HUDEP-2 (cell line): ENCODE data around the gene THBS2.
A peak's percentile ranks its signal among the peaks of the same experiment; 100 is the strongest.
"Not testable (repeated sequence)": the region's sequence is repeated elsewhere in the genome, so short reads cannot be mapped to it uniquely, and the experiment has no call there.

Source experiments
- DNase-seq, 76 experiments: peaks; one replicate each; lab custom pipeline; 2025; ENCODE audit not compliant: unreplicated experiment in 76 of 76; lab: John Stamatoyannopoulos, UW

THBS2 gene

DNA sequence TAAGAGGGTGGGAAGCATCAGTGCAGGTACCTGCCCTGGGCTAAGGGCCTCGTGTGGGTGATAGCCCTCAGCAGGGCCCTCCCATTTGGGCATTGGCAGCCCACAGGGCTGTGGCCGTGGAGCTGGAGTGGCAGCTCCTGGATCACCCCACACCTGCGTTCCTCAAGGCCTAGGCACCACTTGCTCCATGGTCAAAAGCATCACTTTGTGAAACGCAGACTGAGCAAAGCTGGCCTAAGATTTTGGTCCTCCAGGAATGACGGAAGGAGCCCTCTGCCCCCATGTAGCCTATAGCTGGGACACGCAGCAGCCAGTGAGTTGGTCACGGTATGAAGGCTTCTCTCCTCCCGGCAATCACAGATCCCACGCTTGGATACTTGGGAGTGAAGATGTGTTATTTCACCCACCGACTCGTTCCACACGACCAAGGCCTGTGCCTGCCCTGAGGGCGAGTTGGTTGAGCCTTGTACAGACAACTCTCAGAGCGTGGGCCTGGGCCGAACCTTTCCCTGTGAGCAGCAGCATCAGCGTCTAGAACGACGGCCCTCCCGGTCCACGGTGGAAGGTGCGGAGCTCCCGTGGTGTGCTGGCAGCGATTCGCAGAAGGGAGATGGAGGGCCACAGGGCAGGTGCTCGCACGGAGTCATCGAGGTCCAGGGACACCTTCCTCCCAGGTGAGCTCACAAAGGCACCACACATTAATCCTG, 39.7 kb downstream of the THBS2 start:
- DNase-seq = no peak

DNA sequence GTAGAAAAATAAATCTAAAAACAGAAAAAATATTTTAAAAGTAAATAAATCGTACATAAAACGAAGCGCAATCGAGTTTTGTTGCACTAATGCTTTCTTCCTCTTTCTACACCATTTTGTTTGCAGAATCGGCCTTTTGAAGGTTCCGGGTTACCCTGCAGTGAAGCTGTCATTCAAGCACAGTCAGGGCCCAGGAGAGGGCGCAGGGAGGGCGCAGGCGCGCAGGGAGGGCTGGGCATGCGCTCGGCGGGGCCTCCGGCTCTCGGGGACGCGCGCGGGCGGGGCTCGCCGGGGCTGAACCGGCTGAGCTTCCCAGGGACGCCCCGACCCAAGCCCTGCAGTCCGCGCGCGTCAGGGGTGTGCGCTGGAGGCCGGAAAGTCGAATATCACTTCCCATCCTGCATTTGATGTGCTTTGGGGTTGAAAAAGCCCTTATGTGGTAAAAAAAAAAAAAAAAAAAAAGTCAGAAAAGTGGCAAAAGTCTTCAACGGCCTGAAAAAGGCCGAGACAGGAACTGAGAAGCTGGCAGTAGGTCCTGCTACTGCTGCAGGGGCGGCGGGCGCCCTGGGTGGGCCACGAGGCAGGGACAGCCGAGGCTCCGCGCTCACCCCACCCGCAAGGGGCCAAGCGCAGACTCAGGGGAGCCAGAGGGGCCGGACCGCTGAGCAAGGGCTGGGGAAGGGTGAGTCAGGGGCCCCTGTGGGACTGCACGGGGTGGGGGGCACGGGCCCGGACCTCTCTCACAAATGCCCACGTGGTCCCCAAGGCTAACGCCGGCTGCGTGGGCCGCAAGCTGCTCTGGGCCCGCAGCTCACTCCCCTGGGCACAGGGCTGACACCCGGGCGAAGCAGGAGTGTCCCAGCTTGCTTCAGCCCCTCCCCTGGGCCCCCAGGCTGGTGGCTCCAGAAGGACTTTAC, 40.5 kb downstream of the THBS2 start:
- DNase-seq = peak in 74 of 76 experiments; percentile 28 to 95 (median 89)

DNA sequence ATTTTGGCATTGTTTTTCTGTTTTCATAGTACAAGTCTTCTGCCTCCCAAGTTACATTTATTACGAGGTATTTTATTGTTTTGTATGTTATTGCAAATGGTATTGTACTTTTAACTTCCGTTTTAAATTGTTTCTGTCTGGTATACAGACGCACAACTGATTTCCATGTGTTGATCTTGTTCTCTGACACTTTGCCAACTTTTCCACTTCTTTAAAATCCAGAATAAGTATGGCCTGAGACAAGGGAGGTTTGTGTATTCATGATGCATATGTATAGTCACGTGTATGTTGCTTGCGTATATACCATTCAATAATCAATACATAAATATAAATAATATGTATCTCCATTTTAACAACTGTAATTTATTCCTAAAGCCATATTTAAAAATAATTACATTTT, 41.2 kb downstream of the THBS2 start:
- peak in 2 of 76 experiments; percentile 8 to 50 for DNase-seq

DNA sequence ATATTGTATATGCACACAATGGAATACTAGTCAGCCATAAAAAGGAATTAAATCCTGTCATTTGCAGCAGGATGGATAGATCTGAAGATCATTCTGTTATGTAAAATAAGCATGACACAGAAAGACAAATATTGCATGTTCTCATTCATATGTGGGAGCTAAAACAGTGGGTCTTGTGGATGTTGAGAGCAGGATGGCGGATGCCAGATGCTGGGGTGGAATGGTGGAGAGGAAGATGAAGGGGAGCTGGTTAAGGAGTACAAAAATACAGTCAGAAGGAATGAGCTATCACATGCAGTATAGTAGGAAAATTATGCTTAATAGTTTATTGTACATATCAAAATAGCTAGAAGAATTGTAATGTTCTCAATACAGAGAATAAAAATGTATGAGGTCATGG, 41.8 kb downstream of the THBS2 start:
- no peak for DNase-seq

DNA sequence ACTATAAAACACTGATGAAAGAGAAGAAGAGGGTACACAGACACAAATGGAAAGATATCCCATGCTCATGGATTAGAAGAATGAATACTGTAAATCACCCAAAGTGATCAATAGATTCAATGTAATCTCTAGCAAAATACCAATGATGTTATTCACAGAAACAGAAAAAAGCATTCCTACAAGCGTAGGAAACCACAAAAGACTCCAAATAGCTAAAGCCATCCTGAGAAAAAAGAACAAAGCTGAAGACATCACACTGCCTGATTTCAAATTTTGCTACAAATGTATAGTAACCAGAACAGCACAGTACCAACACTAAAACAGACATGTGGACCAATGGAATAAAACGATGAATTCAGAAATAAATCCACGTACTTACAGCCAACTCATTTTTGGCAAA, 43.0 kb downstream of the THBS2 start:
- no peak for DNase-seq

DNA sequence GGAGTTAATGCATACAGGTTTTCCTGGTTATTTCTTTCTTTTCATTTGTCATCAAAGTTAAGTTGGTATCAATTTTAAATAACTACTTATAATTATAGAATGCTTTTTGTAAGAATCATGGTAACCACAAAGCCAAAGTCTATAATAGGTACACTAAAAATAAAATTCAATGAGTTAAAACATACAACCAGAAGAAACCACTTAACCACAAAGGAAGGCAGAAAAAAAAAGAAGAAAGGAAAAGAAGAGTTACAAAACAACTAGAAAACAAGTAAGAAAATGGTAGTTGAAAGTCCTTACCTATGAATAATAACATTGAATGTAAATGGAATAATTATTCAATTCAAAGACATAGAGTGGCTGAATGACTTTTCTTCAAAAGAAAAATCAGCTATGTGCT, 45.6 kb downstream of the THBS2 start:
- no peak for DNase-seq

DNA sequence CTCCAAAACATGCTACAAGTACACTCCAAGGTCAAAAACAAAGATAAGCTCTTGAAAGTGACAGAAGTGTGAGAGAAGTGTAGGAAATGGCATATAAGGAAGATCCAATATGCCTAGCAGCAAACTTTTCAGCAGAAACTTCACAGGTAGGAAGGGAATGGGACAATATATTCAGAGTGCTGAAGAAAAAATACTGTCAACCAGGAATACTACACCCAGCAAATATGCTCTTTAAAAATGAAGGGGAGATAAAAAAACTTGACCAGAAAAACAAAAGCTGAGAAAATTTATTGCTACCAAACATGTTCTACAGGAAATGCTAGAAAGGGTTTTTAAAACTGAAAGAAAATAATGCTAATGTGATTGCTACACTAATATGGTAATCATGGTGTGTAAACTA, 46.2 kb downstream of the THBS2 start:
- DNase-seq = no peak

DNA sequence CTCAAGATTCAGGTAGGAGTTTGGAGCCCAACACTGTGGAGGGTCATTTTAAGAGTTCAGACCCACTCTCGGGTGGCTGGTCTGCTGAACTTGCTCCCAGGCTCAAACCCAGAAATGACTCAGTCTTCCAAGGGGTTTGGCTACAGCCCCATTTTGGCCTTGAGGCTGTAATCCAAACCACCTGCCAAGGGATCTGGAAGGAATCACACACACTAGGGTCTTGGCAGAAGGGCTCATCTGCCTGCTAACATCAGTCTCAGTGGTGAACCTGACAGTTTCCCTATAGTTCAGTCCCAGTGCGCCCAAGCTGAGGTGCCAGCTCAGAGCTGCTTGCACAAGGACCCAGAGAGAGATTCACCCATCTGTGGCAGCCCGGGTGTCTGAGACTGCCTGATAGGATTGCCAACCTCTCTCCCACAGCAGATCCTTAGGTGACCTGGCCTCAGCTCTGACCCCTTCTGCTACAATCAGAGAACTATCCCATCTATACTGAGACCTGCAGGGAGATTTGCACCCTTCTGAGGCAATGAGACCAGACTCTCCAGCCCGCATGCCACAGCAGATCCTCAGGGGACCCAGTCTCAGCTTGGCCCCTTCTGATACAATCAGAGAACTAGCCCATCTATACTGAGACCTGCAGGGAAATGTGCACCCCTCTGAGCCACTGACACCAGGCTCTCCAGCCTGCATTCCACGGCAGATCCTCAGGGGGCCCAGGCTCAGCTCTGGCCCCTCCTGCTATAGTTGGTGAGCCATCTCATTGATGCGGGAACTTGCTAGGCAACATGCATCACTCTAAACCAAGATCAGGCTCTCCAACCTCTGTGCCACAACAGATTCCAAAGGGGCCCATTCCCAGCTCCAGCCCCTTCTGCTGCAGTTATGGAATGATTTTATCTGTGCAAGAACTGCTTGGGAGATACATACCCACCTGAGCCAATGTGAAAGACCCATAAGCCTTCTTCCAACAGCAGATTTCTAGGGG, 48.2 kb downstream of the THBS2 start:
- no peak for DNase-seq

DNA sequence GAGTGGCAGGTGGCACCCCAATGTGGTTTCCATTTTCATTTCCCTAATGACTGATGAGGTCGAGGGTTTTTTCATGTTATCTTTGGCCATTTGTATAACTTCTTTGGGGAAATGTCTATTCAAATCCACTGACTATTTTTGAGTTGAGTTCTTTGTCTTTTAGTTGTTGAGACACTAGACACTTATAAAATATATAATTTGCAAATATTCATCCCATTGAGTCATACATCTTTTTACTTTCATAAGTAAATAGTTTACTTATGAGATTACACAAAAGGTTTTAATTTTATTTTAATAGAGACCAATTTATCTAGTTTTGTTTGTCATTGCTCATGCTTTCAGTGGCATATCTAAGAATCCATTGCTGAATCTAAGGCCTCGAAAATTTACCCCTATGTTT, 49.5 kb downstream of the THBS2 start:
- no peak for DNase-seq

DNA sequence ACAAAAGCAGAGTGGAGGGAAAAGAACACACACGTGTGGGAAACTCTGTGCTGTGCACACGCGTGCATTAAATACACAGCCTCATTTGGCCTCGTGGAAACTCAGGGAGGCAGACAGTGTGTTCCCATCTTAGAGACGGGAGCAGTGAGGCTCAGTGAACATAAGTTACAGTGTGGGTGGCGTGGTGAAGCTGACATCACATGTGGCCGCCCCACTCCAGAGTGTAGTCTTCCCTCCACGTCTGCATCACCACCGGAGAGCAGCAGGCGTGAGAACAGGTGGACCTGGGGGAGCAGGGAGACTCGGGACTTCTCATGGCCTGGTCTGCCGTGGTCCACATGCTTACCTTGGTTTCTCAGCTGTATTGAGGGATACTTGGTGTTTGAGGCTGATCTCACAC, 51.7 kb downstream of the THBS2 start:
- no peak for DNase-seq

DNA sequence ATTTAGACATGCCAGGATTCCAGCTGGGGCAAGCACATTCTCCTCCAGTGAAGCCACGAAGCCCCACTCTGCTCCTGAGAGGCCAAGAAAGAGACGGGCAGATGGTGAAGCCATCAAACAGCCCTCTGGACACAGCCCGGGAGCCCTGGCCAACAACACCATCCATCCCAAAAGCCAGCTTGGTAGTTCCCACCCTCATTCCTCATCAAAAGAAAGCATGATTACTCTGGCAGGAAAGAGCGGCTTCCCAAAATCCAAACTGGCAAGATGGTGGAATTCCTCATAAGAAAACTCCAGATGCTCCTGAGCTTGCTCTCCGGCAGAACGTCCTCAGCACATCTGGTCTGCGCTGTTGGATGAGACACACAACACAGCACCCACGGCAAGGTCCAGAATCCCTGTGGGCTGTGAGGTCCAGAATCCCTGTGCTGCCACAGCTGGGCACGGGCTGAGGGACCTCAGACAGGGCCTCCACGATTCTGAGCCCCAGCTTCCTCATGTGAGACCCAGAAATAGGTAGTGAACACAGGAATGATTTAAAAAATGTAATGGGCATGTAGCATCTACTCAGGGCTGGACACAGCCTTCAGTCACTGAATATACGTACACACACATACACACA, 52.6 kb downstream of the THBS2 start:
- no peak for DNase-seq

DNA sequence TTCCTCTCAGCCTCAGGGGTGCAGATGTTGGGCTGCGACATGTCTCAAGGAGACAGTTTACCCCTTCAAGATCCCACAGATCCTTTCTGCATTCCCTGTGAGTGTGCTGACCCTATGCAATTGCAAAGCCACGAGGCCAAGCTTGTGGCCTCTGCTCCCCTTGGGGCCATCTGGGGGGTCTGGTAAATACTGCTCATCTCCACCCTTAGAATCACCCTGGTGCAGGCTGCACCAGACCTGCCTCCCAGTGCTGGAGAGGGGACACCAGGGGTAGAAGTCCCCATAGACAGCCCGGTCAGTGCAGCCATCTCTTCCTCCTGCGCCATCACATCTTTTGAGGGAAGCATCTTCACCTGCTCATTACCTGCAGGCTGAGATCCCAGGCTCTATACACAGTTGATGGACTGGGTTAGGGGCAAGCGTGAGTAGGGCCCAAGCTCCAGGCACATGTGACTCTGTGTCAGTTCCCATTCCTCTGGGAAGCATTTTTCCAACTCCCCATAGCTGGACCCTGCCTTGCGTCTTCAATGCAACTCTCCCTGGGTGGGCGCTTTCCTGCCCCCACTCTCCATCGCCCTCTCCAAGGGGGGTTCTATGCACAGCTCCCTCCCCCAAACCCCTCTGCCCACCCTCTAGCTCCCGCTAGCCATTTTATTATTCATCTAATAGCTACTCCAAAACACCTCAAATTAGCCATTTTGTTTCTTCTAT, 53.9 kb downstream of the THBS2 start:
- DNase-seq = no peak

DNA sequence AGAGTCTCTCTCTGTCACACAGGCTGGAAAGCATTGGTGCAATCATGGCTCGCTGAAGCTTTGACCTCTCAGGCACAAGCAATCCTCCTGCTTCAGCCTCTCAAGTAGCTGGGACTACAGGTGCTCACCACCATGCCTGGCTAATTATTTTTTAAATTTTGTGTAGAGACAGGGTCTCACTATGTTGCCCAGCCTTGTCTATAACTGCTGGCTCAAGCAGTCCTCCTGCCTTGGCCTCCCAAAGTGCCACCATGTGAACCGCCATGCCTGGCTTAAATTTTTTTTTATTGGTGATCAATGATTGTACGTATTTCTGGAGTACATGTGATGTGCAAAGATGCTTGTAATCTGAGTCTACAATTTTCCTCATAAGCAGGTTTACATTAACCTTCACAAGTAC, 54.8 kb downstream of the THBS2 start:
- no peak for DNase-seq

DNA sequence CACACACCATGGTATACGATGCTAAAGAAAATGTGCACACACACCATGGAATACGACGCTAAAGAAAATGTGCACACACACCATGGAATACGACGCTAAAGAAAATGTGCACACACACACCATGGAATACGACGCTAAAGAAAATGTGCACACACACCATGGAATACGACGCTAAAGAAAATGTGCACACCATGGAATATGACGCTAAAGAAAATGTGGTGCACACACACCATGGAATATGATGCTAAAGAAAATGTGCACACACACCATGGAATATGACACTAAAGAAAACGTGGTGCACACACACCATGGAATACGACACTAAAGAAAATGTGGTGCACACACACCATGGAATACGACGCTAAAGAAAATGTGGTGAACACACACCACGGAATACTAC, 55.7 kb downstream of the THBS2 start:
- not testable (repeated sequence) for DNase-seq

DNA sequence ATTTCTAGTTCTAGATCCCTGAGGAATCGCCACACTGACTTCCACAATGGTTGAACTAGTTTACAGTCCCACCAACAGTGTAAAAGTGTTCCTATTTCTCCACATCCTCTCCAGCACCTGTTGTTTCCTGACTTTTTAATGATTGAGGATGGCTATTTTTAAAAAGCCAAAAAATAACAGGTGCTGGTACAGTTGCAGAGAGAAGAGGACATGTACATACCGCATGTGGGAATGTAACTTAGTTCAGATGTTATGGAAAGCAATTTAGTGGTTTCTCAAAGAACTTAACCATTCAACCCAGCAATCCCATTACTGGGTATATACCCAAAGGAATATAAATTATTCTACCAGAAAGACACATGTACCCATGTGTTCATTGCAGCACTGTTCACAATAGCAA, 57.4 kb downstream of the THBS2 start:
- not testable (repeated sequence) for DNase-seq

DNA sequence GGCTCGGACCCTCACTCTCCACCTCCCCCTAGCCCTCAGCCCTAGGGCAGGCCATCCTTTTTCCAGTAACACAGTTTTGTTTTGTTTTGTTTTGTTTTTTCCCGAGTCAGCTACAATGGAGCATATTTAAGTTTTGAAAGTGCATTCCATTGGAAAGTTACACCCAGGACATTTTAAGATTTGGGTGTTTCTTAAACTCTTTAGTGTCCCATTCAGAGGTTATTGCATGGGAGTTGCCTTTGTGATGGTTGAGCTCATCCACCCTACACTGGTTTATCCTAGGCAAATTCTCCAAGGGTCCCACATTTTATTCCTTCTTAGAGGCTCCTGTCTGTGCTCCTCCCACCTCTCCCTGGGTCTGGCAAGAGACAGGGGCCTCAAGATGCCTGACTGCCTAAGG, 58.9 kb downstream of the THBS2 start:
- no peak for DNase-seq

DNA sequence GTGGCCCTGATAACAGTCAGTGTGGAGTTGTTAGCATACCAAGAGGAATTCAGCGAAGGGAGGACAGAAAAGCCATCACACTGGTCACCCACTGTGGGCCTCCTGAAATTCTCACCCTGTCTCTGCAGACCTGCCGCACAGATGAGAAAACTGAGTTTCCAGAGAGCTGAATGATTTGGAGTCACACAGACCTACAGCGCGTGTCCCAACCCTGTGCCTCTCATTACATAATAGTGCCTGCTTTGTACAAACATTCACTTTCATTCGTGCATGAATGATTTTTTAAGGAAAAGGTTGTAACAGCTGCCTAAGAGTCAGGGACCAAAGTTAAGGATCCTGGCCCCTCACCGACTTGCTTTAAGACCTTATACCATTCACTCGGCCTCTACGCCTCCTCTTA, 62.7 kb downstream of the THBS2 start:
- DNase-seq = no peak

DNA sequence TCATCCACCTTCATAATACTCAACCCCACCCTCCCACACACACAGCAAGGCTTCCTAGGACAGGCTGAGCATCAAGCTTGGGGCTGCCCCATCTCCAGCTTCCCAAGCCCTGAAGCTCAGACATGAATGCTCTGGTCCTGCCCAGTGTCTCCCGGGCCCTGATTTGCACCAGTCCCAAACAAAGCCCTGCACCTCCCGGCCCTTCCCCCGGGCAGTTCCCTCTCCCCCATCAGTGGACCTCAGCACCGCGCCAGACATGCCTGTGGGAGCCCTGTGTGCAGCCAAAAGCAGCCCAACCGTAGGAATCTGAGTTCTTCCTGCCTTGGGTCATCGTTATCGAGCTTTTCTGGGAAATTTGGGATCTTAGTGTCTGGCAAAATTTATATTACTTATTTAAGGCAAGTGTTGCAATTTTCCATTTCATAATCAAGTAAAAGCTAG, 63.5 kb downstream of the THBS2 start:
- DNase-seq = no peak

DNA sequence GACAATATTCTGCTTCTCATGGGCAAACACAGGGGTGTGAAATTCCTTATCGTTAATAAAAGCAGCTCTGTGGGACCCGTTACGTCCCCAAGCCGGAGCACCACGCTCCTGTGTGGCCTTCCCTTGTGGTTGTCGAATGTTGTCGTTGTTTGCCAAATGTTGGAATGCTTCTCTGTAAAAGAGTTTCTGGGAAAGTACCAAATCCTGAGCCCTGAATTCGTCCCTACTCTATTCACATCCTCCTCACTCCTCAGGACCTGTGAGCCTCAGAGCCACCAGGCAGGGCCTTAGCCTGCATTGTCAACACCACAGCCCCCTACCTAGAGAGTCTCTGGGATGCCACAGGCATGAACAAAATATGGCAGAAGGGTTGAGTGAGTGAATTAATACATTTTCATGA, 64.0 kb downstream of the THBS2 start:
- no peak for DNase-seq

DNA sequence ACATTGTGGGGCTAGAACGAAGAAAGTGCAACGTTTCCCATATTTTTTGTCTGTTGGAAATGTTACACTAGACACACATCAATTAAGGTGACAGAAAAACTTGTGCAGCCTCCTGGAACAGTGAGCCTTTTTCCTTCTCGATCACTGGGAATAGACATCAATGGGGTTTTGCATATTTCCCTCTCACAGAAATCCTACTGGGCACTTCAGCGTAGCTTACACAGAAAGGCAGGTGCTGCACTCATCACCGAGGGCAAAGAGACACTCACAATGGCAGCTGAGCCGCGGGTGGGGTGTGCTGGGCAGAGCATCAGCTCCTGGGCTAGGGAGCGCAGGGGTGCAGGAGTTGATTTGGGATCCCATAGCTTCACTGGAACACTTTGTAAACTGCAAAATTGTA, 64.5 kb downstream of the THBS2 start:
- DNase-seq = no peak
